Measurements from ENCODE around the gene SYAP1.
"Not testable (repeated sequence)": the region's sequence is repeated elsewhere in the genome, so short reads cannot be mapped to it uniquely, and the experiment has no call there.

SYAP1 gene

GRCh38 chrX:16725072-16725471 is 5.7 kb downstream of the SYAP1 start:
- TF ChIP-seq CTCF (conservative IDR thresholded peaks at IDR 0.05; ENCODE audit: low read depth, low read length): no peak
- DNase-seq (ENCODE audit: low read depth): no peak
- H3K4me3 ChIP-seq (ENCODE audit: low read length): no peak overlapping the region

DNA sequence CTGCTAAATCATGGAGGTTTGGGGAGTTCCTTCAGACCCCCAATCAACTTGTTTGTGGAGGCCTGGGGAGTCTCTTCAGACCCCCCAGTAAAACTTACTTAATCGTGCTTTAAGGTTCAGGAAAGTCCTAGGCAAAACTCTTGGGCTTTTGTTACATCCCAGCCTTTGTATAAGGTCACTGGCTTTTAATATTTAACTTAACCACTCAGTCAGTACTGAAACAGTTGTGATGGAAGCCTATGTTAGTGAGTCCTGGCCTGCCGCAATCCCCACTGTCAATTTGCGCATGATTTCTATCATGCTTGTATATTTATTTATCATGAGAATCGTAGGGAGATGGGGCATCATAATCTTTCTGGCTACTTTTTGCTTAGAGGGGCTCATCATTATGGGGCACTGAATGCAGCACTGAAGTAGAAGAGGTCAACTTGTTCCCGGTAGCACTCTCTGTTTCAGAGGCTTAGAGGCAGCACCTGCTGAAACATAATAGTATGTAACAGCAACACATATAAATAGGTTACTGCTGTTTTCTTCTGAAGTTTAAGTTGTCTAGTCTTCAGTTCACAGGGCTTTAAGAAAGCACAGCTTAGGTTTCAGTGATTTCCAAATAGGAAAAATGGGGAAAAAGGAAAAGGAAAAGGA is 7.1 kb downstream of the SYAP1 start:
- DNase-seq (ENCODE audit: low read depth); H3K4me3 ChIP-seq (ENCODE audit: low read length): not testable (repeated sequence)

DNA sequence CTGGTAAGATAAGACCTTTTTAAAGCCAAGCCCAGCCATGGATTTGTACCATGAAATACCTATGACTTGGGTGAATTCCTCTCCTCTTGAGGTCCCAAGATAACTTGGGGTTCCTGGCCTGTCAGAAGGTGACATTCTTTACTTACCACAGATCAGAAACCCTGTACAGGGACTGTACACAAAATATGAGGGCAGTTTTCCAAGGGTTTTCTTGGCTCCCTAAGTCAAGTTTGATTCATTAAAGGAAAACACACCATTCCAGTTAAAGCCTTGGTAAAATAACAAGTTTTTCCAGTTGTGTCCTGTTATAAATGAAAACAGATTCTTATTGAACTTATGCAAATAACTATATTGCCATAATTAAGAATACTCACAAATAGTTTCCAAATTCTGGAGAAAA is 8.2 kb downstream of the SYAP1 start:
- no peak overlapping the region for H3K4me3 ChIP-seq (ENCODE audit: low read length)
- no peak for DNase-seq (ENCODE audit: low read depth)
- TF ChIP-seq CTCF (conservative IDR thresholded peaks at IDR 0.05; ENCODE audit: low read depth, low read length): no peak

DNA sequence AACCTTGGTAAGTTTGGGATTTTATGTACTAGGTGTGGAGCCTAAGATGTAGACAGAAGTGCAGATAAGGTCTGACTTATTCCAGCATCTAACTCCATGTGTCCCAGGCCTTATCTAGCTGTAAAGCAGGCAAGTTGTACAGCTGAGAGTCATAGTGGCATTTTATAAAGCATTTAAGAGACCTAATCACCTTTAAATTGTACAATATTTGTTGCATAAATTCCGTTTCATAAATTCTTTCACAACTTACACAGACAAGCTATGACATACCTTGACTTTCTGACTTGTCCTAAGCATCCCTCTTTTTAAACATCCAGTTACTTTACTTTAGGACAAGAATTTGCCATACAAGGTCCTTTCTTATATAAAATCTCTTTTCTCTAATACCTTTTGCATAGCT is 11.0 kb downstream of the SYAP1 start:
- DNase-seq (ENCODE audit: low read depth): no peak
- no peak for TF ChIP-seq CTCF (conservative IDR thresholded peaks at IDR 0.05; ENCODE audit: low read depth, low read length)
- H3K4me3 ChIP-seq (ENCODE audit: low read length): no peak overlapping the region

DNA sequence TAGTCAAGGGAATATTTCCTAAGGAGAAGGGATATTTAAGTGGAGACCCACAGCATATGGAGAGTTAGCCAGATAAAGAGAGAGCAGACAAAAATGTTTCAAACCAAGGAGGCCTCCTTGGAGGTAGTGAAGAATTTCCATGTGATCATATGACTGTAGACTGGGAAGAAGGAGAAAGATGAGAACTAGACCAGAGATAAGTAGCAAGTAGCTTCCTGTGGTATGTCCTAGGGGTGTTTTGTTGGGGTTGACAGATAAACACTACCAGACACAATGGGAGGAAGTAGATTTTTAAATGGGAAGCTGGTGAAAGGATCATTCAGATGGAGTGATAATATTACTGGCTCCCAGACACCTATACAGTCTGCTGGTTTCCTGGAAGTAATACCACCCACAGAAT is 13.6 kb downstream of the SYAP1 start:
- no peak for DNase-seq (ENCODE audit: low read depth)
- no peak overlapping the region for H3K4me3 ChIP-seq (ENCODE audit: low read length)
- TF ChIP-seq CTCF (conservative IDR thresholded peaks at IDR 0.05; ENCODE audit: low read depth, low read length): no peak

GRCh38 chrX:16737024-16737423 is 17.6 kb downstream of the SYAP1 start:
- no peak for TF ChIP-seq CTCF (conservative IDR thresholded peaks at IDR 0.05; ENCODE audit: low read depth, low read length)
- no peak for DNase-seq (ENCODE audit: low read depth)
- no peak overlapping the region for H3K4me3 ChIP-seq (ENCODE audit: low read length)

GRCh38 chrX:16739574-16739973 is 20.2 kb downstream of the SYAP1 start:
- DNase-seq (ENCODE audit: low read depth): no peak
- TF ChIP-seq CTCF (conservative IDR thresholded peaks at IDR 0.05; ENCODE audit: low read depth, low read length): no peak
- no peak overlapping the region for H3K4me3 ChIP-seq (ENCODE audit: low read length)
